GM21447 (cell line): ENCODE measurements around the gene ARPC2.
"Not testable (repeated sequence)": the region's sequence is repeated elsewhere in the genome, so short reads cannot be mapped to it uniquely, and the experiment has no call there.

Experiments
- ATAC-seq: cut with Tn5 transposase; IDR thresholded peaks from one replicate; pipeline ENCODE4 v1.9.1; 2021; ENCODE audit not compliant: unreplicated experiment

ARPC2 gene

DNA sequence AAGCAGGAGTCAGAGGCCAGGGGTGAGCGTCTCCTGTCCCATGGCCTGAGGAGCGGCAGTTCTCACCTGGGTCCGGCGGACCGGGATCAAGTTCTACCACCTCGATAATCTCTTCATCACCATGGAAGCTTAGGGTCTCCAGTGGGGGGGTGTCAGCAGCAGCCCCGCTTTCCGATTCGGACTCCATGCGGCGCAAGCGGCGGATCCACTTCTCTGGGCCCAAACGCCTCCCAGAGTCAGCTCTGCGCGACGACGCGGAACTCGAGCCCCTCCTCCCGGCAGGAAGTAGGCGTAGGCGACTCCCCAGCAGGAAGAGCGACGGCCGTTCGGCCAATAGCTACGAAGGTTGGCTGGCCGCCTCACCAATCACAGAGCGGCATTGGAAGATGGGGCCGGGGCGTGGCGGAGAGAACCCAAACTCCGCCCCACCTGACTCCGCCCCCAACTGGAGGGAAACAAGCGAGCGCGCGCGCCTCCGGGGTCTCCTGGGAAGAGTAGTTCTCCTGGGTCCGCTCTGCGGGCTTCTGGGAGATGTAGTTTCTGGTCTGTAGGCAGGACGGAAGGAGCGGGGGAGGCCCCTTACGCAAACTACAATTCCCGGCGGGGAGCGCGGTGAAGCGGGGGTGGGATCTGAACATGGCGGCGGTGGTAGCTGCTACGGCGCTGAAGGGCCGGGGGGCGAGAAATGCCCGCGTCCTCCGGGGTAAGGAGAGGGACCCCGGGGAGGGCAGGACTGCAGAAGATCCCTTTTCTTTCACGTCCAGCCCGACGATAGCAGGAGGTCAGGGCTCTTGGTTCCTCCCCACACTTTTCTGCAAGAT is 53.1 kb downstream of the ARPC2 start, which contains the start of the genes AAMP and PNKD:
TSS of gene AAMP (minus strand) at position 238 of the 821 bp plus-strand sequence. CDS start at position 187, 51 bp downstream.
TSS of gene PNKD (plus strand) at position 620 of the 821 bp plus-strand sequence. CDS start at position 637, 17 bp downstream.
- ATAC-seq, result peak; percentile 89

GRCh38 chr2:218270721-218271486 is 53.9 kb downstream of the ARPC2 start:
- ATAC-seq, result no peak

DNA sequence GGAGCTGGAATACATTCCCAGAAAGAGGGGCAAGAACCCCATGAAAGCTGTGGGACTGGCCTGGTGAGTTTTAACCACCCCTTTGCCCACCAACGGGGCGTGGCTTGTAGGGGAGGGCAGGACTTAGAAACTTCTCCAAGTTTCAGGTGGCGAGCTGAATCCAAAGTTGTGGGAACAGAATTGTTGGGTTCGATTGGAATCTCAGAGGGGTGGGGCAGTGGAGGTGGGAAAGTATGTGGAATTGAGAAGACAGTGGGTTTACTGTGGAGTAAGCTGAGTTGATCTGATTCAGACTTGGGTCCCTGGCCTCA is 54.5 kb downstream of the ARPC2 start:
- no peak for ATAC-seq

DNA sequence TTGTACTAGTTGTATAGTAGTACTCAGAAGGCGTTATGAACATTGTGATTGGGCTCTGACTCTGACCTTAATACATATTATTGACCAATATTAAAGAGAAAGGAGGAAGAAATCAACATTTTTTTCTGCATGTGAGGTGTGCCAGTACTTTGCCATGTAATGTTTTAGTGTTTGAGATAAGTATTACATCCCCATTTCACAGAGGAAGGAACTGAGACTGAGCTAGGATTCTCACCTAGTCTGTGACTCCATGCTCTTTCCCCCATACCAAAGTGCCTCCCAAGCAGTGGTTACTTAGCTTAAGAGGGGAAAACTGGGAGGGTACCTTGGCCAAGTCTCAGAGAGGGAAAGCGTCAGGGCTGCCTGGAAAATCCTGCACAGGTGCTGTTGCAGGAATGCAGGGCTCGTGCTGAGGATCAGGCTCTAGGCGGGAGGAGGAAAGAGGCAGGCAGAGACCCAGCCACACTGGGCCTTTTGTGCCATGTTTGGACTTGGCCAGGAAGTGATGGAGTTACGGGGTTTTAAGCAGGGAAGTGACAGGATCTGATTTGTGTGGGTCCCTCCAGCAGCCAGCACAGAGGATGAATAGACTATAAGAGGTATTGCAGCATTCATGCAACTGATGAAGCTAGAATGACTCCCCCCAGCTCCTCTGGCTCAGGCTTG is 55.0 kb downstream of the ARPC2 start:
- ATAC-seq, result no peak

DNA sequence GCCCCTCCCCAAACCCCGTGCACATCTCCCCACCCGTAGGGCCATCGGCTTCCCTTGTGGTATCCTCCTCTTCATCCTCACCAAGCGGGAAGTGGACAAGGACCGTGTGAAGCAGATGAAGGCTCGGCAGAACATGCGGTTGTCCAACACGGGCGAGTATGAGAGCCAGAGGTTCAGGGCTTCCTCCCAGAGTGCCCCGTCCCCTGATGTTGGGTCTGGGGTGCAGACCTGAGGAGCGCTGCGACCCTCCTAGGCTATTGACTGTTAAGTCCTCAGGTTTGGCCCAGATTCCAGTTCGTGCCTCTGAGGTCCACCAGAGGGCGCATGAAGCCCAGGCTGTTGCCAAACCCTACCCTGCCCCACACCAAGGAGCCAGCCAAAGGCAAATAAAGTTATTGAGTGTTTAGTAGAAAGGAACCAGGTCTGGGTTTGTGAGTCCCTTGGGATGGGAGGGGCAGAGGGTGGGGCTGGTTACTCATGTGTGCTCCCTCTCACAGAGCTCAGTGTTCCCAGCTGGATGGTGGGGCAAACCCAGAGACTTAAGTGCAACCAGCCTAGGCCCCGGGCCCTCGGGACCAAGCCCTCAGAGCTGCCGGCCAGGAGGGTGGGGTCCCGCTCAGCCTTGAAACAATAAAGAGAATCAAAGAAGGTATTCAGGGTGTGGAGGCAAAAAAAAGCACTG is 55.7 kb downstream of the ARPC2 start:
- ATAC-seq, result no peak

DNA sequence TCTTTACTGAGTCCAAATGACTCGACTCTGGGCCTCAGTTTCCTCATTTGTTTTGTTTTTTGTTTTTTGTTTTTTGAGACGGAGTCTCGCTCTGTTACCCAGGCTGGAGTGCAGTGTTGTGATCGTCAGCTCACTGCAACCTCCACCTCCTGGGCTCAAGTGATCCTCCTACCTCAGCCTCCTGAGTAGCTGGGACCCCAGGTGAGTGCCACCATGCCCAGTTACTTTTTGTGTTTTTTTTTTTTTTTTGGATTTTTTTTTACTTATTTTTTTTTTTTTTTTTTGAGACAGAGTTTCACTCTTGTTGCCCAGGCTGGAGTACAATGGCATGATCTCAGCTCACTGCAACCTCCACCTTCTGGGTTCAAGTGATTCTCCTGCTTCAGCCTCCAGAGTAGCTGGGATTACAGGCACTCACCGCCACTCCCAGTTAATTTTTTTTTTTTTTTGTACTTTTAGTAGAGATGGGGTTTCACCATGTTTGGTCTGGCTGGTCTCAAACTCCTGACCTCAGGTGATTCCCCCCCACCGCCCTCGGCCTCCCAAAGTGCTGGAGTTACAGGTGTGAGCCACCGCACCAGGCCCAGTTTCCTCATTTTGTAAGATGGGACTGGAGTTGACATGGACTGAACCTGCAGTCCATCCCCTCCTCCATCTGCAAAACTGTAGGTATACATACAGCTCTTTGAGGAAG is 56.4 kb downstream of the ARPC2 start:
- not testable (repeated sequence) for ATAC-seq

- ATAC-seq, result no peak
Observed at GRCh38 chr2:218273908-218274249, 56.9 kb downstream of the ARPC2 start.

DNA sequence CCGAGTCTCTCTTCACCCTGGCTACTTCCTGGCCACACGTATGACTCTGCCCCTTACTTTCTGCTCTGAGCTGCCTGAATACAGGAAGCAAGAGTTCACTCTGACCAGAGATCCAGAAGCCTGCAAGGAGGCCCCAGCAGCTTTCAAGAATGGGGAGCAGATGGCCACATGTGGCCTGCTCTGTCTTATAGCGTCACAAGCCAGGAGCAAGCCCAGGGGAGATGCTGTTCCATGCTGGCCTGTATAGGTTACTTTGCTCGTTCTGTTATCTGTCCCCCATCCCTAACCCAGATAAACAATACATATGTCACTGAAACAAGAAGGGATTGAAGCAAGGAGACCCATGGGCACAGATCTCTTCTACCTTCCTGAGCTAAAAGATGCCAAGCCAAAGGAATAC is 57.6 kb downstream of the ARPC2 start:
- ATAC-seq, result no peak

DNA sequence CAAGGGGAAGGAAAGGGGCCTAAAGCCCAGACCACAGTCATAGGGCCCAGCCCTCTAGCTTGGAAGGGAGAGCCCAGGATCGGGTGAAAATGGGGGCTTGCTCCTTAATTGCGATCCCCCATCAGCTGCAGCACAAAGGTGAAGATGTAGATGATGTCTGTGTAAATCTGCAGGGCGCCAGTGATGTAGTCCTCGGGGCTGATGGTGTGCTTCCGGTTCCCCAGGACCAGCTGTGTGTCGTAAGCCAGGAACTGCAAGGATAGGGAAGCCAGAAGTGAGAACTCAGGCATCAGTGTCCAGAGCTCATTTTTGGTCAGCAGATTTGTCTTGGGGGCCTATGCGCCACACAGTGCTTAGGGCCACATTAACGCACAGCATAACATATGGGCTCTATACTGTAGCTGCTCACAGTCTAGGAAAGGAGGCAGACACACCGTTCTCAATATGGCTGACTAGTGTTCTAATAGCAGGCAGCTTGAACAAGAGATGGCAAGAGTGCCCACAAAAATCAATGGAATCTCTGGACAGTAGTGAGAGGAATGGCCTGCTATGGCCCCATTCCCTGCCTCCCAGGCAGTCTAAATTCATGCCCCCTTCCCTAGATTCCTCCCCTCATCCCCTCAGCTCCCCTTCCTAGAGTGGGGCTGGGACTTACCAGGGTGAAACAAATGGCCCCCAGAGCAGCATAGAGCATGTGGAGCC is 58.5 kb downstream of the ARPC2 start:
- ATAC-seq, result no peak

DNA sequence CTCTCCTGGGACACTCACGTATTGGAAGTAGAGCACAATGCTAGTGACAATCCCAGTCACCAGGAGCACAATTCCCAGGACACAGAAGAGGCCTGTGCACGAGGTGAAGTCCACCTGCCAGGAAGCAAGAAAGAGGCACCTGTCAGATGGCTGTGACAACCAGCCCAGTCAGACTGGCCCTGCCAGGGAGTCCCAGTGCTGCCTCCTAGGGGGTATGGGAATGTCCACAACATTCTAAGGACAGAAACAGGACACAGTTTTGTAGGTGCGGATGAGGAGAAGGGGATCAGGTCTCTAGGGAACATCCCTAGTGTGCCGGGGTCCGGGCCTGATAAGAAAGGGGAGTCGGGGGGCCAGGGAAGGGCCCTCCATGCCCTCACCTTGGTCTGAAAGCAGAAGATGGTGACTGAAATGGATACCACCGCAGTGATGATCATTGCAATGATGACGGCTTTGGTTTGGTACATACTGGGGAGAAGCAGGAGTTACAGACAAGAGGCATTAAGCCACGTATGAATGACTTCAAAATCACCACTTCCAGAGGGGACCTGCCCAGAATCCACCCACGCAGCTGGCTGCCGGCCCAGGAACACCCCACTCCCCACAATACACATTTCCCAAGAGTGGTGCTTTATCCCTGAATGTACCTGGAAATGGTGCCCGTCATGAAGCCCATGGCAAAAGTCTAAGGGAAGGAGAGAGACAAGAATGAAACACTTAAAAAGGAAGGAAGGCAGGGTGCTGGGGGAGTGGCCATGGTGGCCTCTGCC is 60.2 kb downstream of the ARPC2 start:
- no peak for ATAC-seq

GRCh38 chr2:218277921-218278320 is 60.9 kb downstream of the ARPC2 start:
- ATAC-seq, result no peak

GRCh38 chr2:218278531-218279360 is 61.8 kb downstream of the ARPC2 start:
- no peak for ATAC-seq

GRCh38 chr2:218280260-218280870 is 63.4 kb downstream of the ARPC2 start:
- ATAC-seq, result no peak

DNA sequence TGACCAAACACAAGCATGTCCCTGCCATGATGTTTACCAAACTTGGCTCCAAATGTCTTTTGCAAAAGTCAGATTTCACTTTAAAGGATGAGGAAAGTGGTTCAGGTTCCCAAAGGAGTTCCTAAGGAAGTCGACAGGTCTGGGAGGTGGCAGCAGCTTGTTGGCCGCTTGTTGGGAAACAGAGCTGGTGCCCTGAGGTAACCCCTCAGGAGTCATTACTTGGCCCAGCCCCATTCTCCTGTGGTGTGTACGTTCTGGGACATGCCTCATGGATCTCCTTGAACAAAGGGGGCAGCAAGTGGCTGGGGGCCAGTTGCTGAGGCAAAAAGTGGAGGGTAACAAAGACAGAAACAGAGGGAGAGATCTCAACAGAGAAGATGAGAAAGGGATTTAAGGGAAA is 64.5 kb downstream of the ARPC2 start:
- ATAC-seq, result no peak

DNA sequence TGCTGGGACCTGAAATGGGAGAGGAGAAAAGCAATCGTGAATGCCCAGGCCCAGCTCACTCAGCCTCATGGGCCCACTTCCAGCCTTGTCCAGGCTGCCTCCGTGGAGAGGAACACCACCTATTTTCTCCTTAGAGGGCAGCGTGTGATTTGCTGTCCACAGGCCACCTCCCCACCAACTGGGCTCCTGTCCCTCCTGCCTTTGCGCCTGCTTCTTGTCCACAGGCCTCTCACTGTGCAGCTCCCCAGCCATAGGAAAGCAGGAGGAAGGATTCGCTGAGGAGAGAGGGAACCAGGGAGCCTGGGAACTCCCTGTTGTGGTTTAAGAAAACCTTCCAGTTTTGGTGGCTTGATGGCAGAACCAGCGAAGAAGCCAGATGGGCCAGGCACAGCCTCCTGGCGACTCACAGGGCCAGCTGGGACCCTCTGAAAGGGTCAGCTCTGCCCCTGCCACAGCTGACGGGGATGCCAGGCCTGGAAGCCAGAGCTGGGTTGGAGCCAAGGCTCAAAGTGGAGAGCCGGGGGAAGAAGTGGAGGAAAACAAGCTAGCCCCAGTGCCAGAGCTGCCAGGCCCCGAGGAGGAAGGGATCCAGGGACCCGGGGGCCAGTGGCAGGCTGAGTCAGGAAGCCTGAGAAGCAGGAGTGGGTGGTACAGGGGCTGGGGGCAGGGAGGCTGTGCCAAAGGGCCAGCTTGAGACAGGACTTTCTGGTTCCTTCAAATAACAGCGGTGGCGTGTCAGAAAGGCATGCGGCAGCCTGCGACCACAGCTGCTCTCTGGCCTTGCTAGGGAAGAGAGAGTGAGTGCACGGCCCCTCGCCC is 65.4 kb downstream of the ARPC2 start:
- ATAC-seq, result no peak

DNA sequence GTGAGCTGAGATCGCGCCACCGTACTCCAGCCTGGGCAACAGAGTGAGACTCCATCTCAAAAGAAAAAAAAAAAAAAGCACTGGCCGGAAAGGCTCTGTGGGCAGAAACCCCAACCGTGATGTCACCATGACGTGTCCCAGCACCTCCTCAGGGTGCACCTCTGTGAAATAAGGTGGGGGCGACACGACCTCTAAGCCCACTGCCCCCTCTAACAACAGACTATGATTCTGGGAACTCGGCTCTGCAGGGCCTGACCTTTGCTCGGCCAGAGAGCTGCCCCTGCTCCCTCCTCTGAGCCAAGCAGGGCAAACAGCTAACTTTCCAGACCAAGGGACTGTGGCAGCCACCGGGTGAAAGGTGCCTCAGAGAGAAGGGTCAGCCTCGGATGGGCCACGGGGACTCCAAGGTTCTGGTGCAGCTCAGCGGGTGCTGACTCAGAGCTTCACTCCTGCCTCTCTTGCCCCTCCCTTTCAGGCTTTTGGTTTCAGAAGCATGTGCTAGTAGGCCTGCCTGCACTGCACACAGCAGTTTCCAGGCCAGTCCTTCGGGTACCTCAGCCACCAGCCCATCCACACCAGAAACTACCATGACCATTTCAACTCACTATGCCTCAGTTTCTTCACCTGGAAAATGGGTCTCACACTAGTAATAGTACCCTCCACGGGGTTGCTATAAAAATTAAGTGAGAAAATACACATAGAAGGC is 67.3 kb downstream of the ARPC2 start:
- ATAC-seq, result no peak

- no peak for ATAC-seq
Observed at GRCh38 chr2:218285604-218286003, 68.6 kb downstream of the ARPC2 start.
